Iris pigment epithelial cell (primary cell): Measurements from ENCODE around the gene ARID1A.

Source experiments
- DNase-seq: peaks from one replicate; pipeline ENCODE4 v3.0.0-alpha.2; 2011; ENCODE audit warnings: low read depth

ARID1A gene

DNA sequence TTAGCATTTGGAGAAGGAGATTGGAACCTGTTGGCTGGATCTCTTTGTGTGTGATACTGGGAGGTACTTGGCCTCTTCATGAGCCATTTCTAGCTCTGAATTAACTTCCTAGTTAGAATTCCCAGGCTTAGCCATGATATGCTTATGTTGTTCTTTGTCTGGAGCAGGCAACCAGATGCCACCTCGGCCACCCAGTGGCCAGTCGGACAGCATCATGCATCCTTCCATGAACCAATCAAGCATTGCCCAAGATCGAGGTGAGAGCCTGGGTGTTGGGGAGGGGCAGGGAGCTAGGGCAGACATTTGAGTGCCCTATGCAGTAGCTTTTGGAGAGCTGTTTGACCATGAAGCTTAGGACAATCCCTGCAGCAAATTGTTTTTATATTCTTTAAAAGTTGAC is 65.4 kb downstream of the ARID1A start:
- no peak for DNase-seq

DNA sequence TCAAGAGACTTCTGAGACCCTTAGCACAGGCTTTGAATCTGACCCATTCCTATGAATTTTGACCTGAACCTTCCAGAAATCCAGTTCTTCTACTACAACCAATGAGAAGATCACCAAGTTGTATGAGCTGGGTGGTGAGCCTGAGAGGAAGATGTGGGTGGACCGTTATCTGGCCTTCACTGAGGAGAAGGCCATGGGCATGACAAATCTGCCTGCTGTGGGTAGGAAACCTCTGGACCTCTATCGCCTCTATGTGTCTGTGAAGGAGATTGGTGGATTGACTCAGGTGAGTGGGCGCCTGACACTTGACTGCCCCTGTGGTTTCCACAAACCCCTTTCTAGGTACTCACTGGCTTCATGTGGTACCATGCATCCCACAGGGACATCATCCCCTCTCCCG is 71.9 kb downstream of the ARID1A start:
- DNase-seq: no peak

DNA sequence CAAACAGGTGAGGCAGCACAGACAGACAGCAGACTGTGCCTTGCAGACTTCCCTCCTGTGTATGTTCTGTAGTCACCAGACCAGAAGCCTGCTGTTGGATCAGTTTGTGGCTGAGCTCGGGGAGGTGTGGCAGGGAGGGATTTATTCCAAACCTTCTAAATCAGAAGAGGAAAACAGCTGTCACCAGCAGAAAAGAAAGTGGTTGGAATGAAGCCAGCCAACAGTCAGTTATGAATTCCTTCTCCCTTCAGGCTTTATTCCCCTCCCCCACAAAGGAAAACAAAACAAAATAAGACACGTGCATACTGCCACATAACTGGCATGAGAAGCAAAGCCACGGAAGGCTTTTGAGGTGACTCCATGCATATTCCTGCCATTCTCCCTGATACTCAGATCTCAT is 72.9 kb downstream of the ARID1A start:
- peak; percentile 77 for DNase-seq

DNA sequence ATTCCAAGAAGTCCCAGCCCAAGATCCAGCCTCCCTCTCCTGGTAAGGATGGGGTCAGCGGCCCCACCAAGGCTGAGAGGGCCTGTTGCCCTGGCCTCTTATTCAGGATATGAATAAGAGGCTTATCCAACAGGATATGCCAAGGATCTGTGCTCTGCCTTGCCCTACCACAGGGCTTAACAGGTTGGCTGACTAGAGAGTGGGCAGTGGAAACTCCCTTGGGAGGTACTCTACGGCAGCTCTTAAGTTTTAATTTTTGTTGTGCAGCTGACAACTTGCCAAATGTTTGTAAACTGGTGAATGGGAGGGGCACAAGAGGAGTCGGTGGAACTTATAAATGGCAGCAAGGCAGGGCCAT is 75.4 kb downstream of the ARID1A start:
- no peak for DNase-seq

DNA sequence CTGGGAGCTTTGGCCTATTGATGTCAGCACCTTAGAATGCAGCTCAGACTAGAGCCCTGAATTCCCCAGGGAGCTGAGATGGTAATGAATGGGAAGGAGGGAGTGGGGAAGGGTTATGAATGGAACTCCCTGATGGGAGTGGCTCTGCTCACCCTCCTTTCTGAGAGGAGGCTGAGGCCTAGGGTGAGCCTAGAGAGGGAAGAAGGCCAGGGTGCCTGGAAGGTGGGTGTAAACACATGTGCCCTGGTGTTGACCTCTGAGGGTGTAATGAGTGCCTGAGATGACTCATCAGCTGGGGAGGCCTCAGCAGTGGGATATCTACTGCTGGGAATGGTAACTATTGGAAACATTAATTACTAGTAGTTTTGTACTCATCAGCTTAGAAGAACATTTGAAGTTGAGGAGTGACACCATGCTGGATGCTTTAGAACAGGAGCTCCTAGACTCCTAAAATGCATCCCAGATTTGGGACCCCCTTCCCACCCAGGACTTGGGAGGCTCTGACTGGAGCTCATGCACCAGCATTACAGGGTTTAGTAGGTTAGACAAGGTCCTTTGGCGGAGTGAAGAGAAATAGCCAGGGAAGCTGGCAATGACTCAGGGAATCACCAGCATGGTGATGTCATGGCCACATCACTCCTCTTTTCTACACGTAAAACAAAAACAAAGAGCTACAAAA is 76.0 kb downstream of the ARID1A start:
- DNase-seq: peak; percentile 95

DNA sequence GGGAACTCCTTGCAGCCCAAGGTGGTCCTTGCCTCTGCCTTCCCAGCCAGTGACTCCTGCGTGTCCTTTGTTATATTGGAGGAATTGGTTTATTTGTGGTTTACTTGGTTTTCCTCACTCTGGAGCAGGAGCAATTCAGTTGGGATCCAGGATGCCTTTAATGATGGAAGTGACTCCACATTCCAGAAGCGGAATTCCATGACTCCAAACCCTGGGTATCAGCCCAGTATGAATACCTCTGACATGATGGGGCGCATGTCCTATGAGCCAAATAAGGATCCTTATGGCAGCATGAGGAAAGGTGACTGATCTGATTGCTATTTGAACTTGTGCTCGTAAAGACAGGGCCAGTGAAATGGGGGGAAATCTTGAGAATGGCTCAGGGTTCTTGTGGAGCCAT is 76.9 kb downstream of the ARID1A start:
- peak; percentile 83 for DNase-seq

DNA sequence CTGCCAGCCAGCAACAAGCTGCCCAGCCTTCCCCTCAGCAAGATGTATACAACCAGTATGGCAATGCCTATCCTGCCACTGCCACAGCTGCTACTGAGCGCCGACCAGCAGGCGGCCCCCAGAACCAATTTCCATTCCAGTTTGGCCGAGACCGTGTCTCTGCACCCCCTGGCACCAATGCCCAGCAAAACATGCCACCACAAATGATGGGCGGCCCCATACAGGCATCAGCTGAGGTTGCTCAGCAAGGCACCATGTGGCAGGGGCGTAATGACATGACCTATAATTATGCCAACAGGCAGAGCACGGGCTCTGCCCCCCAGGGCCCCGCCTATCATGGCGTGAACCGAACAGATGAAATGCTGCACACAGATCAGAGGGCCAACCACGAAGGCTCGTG is 78.6 kb downstream of the ARID1A start:
- DNase-seq: no peak

DNA sequence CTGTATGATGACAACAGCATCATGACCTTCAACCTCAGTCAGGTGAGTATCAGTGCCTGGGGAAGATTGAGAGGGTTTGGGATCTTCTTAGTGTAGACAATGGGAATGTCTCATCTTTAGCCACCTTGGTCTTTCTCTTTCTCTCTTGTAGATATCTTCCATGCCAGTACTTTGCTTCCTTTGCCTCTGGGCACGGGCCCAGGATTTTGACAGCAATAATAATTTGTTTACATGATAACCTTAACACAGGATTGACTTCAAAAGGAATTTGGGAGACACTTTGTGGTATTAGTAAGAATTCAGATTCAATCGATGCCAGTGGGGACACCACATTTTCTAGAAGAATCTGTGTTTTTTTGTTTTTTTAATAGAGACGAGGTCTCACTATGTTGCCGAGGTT is 79.9 kb downstream of the ARID1A start:
- no peak for DNase-seq

DNA sequence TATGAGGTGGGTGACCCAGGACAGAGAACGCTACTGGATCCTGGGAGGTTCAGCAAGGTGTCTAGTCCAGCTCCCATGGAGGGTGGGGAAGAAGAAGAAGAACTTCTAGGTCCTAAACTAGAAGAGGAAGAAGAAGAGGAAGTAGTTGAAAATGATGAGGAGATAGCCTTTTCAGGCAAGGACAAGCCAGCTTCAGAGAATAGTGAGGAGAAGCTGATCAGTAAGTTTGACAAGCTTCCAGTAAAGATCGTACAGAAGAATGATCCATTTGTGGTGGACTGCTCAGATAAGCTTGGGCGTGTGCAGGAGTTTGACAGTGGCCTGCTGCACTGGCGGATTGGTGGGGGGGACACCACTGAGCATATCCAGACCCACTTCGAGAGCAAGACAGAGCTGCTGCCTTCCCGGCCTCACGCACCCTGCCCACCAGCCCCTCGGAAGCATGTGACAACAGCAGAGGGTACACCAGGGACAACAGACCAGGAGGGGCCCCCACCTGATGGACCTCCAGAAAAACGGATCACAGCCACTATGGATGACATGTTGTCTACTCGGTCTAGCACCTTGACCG is 83.4 kb downstream of the ARID1A start:
- DNase-seq: no peak

DNA sequence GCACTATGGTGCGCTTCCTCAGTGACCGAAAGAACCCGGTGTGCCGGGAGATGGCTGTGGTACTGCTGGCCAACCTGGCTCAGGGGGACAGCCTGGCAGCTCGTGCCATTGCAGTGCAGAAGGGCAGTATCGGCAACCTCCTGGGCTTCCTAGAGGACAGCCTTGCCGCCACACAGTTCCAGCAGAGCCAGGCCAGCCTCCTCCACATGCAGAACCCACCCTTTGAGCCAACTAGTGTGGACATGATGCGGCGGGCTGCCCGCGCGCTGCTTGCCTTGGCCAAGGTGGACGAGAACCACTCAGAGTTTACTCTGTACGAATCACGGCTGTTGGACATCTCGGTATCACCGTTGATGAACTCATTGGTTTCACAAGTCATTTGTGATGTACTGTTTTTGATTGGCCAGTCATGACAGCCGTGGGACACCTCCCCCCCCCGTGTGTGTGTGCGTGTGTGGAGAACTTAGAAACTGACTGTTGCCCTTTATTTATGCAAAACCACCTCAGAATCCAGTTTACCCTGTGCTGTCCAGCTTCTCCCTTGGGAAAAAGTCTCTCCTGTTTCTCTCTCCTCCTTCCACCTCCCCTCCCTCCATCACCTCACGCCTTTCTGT is 84.6 kb downstream of the ARID1A start:
- DNase-seq: no peak

DNA sequence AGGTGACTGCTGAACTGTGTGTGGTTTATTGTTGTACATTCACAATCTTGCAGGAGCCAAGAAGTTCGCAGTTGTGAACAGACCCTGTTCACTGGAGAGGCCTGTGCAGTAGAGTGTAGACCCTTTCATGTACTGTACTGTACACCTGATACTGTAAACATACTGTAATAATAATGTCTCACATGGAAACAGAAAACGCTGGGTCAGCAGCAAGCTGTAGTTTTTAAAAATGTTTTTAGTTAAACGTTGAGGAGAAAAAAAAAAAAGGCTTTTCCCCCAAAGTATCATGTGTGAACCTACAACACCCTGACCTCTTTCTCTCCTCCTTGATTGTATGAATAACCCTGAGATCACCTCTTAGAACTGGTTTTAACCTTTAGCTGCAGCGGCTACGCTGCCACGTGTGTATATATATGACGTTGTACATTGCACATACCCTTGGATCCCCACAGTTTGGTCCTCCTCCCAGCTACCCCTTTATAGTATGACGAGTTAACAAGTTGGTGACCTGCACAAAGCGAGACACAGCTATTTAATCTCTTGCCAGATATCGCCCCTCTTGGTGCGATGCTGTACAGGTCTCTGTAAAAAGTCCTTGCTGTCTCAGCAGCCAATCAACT is 85.5 kb downstream of the ARID1A start:
- no peak for DNase-seq

DNA sequence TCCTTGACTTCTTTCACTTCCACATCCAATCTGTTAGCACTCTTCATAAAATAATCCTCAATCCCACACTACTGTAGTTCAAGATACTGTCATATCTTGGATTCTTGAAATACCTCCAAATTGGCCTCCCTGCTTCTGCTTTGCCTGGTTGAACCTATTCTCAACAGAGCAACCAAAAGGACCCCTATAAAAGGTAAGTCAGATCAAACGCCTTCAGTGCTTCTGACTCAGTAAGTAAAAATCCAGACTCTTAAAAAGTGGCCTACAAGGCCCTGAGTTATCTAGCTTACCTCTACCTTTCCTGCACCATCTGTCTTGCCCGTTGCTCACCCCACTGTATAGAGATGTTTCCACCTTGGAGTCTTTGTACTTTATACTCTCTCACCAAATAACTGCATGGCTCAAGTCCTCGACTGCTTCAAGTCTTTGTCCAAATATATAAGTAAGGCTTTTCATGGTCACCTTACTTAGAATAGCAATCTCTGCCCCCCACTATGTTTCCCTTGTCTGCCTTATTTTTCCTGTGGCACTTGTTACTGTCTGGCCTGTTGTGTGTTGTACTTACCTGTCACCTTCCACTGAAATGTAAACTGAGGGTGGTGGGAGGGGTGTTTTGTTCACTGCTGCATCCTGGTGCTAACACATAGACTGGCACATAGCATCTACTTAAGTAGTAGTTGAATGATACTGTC is 86.9 kb downstream of the ARID1A start:
- no peak for DNase-seq

DNA sequence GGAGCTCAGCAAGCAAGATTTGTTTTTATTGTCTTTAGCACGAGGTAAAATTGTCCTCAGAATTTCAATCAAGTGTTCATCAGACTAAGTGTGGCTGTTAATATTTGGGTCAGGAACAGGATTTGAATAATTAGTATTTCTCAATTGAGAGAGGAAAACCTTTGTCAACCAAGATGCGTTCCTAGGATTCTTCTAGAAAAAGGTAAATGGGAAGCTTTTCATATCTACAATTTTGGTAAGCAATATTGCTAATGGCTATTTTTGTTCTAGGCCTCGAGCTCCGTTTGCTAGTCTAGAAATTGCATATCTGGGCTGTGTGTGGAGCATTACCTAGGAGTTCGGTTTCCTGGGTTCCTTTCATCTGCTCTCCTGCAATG is 87.8 kb downstream of the ARID1A start:
- DNase-seq: no peak

DNA sequence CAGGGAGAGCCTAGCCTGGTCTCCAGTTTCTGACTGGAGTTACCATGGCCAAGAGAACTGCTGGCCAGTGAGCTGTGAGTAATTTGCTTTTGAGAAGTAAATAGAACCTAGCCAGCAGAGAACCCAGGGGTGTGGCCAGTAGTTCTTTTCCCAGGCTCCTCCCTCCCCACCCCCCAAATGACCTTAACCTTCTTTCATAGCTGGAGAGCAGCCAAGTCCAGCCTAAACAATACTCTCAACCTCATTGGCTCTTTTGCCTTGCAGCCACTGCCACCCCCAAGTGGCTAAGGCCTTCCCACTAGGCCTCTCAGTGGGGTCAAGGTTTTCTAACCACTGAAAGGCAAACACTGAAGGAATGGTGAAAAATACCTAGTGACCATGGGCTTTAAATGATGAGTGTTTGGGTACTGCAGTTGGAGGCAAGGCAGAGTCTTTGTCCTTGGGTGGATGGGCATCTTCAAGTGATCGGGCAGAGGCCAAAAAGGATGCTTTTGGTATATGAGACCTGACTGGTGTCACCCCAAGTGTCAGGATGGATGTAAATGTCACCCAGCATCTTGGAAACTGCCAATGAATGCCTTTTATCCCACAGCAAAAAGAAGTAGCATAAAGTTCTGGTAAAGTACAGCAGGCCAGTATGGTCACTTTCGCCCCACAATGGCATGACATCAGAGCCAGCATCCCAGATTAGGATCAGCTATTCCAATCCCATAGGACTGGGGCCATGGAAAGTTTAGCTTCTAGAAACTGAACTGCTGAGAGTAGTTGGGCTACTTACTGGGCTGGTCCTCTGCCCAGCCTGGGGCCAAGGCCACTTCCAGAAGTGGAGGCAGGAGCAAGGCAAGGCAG is 88.4 kb downstream of the ARID1A start:
- DNase-seq: peak; percentile 83

DNA sequence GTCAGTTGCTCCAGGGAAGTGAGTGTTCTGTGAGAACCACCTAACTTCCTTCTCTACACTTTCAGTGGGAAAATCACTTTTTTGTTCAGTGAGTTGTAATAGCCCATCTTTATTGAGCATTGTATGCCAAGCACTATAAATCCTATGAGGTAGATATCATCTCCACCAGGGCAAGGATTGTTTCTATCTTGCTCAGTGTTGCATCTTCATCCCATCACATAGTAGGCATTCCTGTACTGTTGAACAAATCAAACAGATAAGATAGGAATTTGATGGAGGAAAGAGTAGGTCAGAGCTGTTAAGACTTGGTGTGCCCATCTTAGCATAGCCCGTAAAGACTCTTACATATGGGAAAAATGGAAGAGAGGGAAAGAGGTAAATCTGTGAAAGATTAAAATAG is 89.1 kb downstream of the ARID1A start:
- no peak for DNase-seq

DNA sequence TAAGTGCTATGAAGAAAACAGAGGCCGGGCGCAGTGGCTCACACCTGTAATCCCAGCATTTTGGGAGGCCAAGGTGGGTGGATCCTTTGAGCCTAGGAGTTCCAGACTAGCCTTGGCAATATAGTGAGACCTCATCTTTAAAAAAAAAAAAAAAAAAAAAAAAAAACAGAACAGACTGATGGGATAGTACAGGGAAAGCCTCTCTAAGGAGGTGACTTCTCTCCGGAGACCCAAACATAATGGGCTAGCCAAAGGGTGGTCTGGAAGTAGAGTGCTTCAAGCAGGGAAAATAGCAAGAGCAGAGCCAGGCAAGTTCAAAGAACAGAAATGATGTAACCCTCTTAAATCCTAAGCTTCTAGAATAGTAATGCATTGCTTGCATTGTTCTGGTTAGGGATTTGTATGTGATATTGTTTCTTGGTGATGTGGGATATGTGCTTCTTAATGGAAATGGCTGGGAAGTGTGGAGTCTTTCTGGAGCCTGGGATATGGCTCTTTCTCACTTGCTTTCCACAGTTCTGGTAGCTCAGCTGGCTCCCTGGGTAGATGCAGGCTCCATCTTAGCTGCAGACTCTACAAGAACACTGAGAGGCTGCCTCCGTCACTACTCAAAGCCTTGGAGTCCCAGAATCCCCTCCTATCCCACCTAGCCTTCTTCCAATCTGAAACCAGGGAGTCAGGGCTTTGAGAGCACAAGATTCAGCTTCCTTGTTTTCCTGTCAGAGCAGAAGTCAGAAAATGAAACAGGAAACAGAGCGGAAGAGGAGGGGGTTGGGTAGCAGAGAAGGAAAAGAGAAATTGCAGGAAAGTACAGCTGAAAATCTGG is 90.0 kb downstream of the ARID1A start:
- DNase-seq: peak; percentile 35

DNA sequence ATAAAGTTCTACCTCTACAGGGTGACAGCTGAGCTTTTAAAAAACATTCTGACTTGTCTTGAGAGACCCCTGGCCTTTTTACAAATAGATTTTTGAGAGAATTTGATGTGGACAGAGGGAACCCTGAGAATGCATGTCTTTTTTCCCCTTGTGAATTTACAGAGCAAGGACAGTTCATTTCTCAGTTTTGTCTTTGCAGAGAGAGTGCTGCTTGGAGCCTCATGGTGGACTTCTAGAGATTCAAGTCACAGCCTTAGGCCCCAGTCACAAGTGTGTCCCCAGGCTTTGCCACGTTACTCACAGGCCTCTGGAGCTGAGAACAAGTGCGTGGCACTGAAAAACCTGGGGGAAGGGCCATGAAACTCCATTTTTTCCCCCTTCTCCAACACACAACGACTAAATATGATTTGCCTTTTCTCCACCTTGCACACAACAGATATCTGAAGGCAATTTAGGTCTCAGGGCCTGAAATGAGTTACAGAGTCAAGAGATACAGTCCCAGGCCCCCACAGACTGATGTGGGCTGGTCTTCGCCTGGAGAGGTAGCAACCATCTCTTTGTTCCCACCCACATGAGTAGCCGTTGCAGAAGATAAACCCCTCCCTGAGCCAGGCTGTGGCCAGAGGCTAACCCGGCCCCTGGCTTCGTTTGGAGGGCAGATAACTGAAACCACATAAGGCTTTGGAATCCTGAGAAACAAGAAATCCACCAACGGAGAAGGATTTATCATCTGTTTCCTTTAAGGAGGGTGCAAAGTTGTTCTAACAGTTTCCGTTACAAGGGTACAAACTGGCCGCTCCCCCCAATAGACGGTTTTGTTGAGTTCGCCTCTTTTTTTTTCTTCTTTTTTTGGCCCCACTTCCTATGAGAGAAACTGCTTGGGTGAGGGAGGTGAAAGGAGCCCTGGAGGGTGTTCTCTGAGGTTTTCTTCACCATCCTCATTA is 90.9 kb downstream of the ARID1A start:
- DNase-seq: peak; percentile 89

DNA sequence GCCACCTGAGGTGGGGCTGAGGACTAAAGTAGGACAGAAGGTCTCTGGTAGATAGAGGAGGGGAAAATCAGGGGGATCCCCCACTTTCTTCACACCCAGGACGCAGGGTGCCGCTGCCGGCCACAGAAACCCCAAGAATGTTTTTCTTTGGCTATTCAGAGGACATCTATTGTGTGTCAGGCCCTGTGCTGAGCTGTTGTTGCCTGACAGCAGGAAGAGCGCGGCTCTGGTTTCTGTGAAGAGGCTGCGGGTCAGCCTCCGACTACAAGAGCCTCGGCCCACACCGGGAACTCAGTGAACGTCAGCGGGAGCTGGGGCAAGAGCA is 91.5 kb downstream of the ARID1A start:
- DNase-seq: peak; percentile 85

DNA sequence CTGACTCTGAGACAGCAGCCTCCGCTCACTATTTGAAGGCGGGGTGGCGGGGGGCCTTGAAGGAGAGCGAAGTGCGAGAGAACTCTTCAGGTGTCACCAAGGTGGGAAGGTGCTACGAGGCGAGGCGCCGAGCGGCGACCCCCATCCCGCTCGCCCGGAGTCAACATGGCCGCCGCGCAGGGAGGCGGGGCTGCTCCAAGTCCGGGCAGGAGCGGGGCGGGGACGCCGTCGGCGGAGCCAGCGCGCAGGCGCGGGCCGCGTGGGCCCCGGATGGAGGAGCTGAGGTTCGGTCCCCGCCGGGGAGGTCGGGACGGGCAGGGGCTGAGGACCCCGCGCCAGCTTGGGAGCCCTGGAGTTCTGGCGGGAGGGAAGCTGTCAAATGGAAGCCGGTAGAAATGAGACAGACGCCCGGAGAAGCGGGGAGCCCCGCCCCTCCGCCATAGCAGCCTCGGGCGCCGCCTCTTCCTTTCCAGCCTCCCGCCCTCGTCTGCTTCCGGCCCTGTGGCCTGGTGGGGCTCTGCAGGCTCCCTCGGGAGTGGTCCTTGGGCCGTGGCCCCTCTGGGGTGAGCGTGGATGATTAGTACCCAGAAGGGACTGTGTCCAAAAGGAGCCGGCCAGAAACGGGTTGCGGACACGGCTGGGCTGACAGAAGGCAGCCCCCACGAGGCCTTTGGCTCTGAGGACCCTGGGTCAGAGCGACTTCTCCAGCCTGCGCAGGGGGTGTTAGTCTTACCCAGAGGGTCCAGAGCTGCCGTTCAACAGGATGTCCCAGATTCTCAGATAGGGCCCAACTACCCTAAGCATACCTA is 92.1 kb downstream of the ARID1A start, which contains the start of gene PIGV:
TSS of gene PIGV (plus strand) at position 245 of the 809 bp plus-strand sequence. CDS start 2,866 bp downstream, outside the sequence.
- DNase-seq: peak; percentile 75
